Peyer's patch (tissue), 4 donors: ENCODE results near the gene LCN9. TPM values are rescaled to one million over a fixed set of nuclear protein-coding genes. Genes with fewer than 3 reads are reported as not detected.

Experiments
- DNase-seq, 3 donors: peaks; one replicate each; pipeline ENCODE4 v3.0.0-alpha.2; 2017 to 2019
- H3K27ac ChIP-seq, 4 donors: fragments of 200-600 bp; sonication (generic); one replicate each; pipeline ENCODE4 v1.5.1; 2016 to 2019
- H3K27me3 ChIP-seq, 2 donors: fragments of 200-600 bp; sonication (generic); one replicate each; pipeline ENCODE4 v1.5.1; 2019
- H3K36me3 ChIP-seq, 3 donors: fragments of 200-600 bp; sonication (generic); one replicate each; pipeline ENCODE4 v1.5.1; 2016 to 2019
- H3K4me1 ChIP-seq, 4 donors: fragments of 200-600 bp; sonication (generic); one replicate each; pipeline ENCODE4 v1.5.1; 2016 to 2019
- H3K4me3 ChIP-seq, 4 donors: fragments of 200-600 bp; sonication (generic); 1 replicate in 3 of 4; 2 replicates in 1 of 4; pipeline ENCODE4 v1.5.1; 2016 to 2019; ENCODE audit warnings: mild to moderate bottlenecking in 1 of 4
- H3K9me3 ChIP-seq, 4 donors: fragments of 200-600 bp; sonication (generic); one replicate each; pipeline ENCODE4 v1.5.1; 2016 to 2019; ENCODE audit warnings: mild to moderate bottlenecking in 1 of 4
- CTCF ChIP-seq, 6 experiments: fragments of 450-650 bp in 4 of 6; fragments of 200-600 bp in 2 of 6; sonication (generic) in 1 of 6; IDR thresholded peaks; one replicate each; pipeline ENCODE4 v1.5.1; 2017 to 2019; ENCODE audit warnings: antibody characterized with exemption in 6 of 6, mild to moderate bottlenecking in 3 of 6, moderate library complexity in 1 of 6
- POLR2A ChIP-seq, 2 donors: fragments of 450-650 bp; IDR thresholded peaks; one replicate each; pipeline ENCODE4 v1.5.1; 2017; ENCODE audit warnings: antibody characterized with exemption in 2 of 2, mild to moderate bottlenecking in 2 of 2, moderate library complexity in 2 of 2
- total RNA-seq, 4 donors: library from RNA; depleted of rRNA; stranded (reverse); fragments of >200 nt; gene quantifications; one replicate each; pipeline ENCODE4 v1.1.0, GENCODE V29; 2016

LCN9 gene
- total RNA-seq, 4 donors from 2014 or later, result not detected

DNA sequence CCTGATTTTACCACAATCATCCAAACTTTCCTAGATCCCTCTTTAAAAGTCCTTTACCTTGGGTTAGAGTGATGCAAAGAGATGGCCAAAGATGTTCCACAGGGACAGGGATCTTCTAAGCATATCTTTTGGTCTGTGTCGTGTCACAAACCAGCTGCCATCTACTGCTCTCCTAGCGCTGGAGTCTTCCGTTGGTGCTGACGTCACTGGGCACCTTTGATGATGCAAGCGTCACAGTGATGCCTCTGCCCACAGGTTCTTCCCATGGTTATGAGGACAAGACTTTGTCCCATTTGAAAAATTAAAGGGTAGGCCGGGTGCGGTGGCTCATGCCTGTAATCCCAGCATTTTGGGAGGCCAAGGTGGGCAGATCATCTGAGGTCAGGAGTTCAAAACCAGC is 22.1 kb upstream of the LCN9 start:
- Histone ChIP-seq H3K36me3 (no peaks in the 10 kb centered on the region), H3K4me1 (no peaks in the 10 kb centered on the region), H3K27me3 (no peaks in the 10 kb centered on the region), H3K27ac (no peak overlapping the region), H3K9me3 (peaks cover 0 to 14% (median 0%) of the 10 kb centered on the region in 4 donors), H3K4me3 (no peak overlapping the region)
- TF ChIP-seq CTCF (IDR thresholded peaks at IDR 0.05) (no peak), POLR2A (IDR thresholded peaks at IDR 0.05) (no peak)
- no peak for DNase-seq

- H3K4me1 ChIP-seq, result no peaks in the 10 kb centered on the region
- no peak for DNase-seq
- no peak overlapping the region for H3K4me3 ChIP-seq
- TF ChIP-seq POLR2A (IDR thresholded peaks at IDR 0.05) (no peak), CTCF (IDR thresholded peaks at IDR 0.05) (no peak)
- H3K27ac ChIP-seq, result no peak overlapping the region
- H3K27me3 ChIP-seq, result no peaks in the 10 kb centered on the region
- H3K9me3 ChIP-seq, result peaks cover 0 to 14% (median 0%) of the 10 kb centered on the region in 4 donors
- no peaks in the 10 kb centered on the region for H3K36me3 ChIP-seq
Observed at GRCh38 chr9:135641745-135642144, 21.4 kb upstream of the LCN9 start.

GRCh38 chr9:135644631-135645218 is 18.4 kb upstream of the LCN9 start:
- DNase-seq, result no peak
- H3K27me3 ChIP-seq, result no peaks in the 10 kb centered on the region
- no peak for TF ChIP-seq CTCF (IDR thresholded peaks at IDR 0.05)
- TF ChIP-seq POLR2A (IDR thresholded peaks at IDR 0.05), result no peak
- peaks cover 0 to 28% (median 5%) of the 10 kb centered on the region in 4 donors for H3K9me3 ChIP-seq
- H3K36me3 ChIP-seq, result no peaks in the 10 kb centered on the region
- no peak overlapping the region for H3K4me3 ChIP-seq
- no peak overlapping the region for H3K27ac ChIP-seq
- no peaks in the 10 kb centered on the region for H3K4me1 ChIP-seq

- peaks cover 0 to 28% (median 5%) of the 10 kb centered on the region in 4 donors for H3K9me3 ChIP-seq
- DNase-seq, result no peak
- H3K27ac ChIP-seq, result no peak overlapping the region
- no peak overlapping the region for H3K4me3 ChIP-seq
- H3K4me1 ChIP-seq, result no peaks in the 10 kb centered on the region
- H3K36me3 ChIP-seq, result no peaks in the 10 kb centered on the region
- no peak for TF ChIP-seq CTCF (IDR thresholded peaks at IDR 0.05)
- no peak for TF ChIP-seq POLR2A (IDR thresholded peaks at IDR 0.05)
- H3K27me3 ChIP-seq, result no peaks in the 10 kb centered on the region
Observed at GRCh38 chr9:135647884-135648283, 15.2 kb upstream of the LCN9 start.

DNA sequence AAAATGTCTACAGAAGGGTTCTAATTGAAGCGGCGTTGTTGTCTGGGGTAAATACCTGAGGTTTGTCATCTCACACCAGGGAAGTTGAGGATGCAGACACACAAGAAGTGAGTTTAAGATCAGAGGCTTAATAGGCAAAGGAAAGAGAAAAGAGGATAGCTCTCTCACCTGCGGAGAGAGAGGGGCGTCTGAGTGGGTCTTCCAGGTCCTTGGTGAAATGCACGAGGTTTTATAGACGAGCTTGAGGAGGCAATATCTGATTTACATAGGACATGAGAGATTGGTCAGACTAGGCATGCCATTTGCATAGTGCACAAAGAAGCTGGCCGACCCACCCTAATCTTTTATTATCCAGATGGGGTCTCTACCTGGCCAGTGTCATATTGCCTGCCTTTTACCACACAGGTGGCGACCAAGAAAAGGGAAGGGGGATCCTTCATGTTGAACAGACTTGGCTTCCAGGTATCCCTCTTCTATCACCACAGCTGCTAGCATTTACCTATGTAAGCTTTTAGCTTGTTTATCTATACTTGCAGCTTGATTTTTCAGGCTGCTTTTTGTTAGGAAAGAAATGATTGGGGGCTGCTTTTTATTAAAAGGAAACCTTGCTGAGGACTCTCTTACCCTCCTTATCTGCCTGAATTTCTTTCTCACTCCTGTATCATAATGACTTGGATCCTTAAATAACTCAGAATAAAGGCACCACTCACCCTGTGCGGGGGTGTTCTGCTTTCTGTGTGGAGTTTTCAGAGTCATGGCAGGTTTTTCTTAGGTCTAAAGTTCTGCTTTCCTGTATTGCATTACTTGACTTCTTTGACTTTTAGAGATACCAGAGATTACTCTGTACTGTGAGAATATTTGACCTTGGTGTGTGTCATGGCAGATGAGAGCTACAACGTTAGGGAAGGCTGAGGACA is 14.4 kb upstream of the LCN9 start:
- TF ChIP-seq CTCF (IDR thresholded peaks at IDR 0.05) (no peak), POLR2A (IDR thresholded peaks at IDR 0.05) (no peak)
- H3K4me1 ChIP-seq, result no peaks in the 10 kb centered on the region
- DNase-seq, result no peak

More for the DNA sequence above, 14.4 kb upstream of the LCN9 start:
- Histone ChIP-seq H3K36me3 (no peaks in the 10 kb centered on the region), H3K27me3 (no peaks in the 10 kb centered on the region), H3K4me3 (no peak overlapping the region), H3K27ac (no peak overlapping the region), H3K9me3 (peaks cover 0 to 28% (median 5%) of the 10 kb centered on the region in 4 donors)
